ENCODE measurements around the gene MAPT.

Gene MAPT

DNA sequence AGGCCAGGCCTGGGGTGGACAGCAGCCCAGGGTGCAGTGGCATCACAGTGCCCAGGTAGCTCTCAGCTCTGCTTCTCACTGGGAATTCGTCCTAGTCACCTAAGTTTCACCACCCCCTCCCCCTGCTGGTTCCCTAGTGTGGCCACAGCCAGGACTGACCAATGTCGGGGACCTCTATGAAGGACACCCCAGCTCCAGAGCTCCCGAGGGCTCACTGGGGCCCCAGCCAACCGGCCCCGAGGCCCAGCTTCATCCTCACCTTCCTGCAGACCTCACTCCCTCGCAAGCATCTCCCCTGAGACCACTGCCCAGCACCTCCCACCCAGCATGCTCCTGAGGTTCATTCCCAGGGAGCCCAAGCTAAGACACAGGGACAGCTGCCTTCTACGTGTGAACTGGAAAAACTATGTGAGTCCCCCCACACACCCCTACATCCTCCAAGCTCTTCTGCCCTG lies 44.8 kb upstream of the MAPT start:
- Histone ChIP-seq H3K9me3 (ENCODE audit: control insufficient read depth in 5 of 5, low read length in 5 of 5) (no peaks in the 10 kb centered on the region), H3K36me3 (ENCODE audit: control insufficient read depth in 5 of 5, insufficient read depth in 5 of 5, low read length in 5 of 5) (no peaks in the 10 kb centered on the region), H3K27me3 (ENCODE audit: control insufficient read depth in 5 of 5, insufficient read depth in 4 of 5, low read length in 5 of 5) (peaks cover 2 to 23% (median 21%) of the 10 kb centered on the region in 5 donors), H3K4me3 (ENCODE audit: low read depth in 1 of 5, low read length in 5 of 5) (no peak overlapping the region), H3K4me1 (ENCODE audit: control insufficient read depth in 5 of 5, insufficient read depth in 5 of 5, low read length in 5 of 5) (peaks cover 0 to 8% (median 3%) of the 10 kb centered on the region in 5 donors), H3K27ac (ENCODE audit: low read depth, low read length) (no peak overlapping the region), H3K9ac (ENCODE audit: low read length in 5 of 5) (no peak overlapping the region)

DNA sequence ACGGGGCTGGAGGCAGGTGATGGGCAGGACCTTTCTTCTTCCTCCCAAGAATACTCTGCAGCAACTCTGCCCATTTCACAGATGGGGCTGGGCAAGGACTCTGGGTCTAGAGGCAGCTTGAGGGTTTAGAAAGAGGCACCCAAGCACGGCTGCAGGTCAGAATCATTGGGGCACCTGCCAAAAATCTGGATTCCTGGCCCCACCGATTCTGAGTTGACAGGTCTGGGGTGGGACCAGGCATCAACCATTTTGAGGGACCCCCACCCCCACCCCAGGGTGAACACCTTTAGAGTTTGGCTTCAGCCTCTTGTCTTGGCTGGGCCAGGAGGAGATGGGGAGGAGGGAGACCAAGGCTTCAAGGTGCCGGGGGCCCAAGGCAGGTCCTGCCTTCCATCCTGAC lies 44.3 kb upstream of the MAPT start:
- no peaks in the 10 kb centered on the region for H3K36me3 ChIP-seq (ENCODE audit: control insufficient read depth in 5 of 5, insufficient read depth in 5 of 5, low read length in 5 of 5)
- no peak overlapping the region for H3K27ac ChIP-seq (ENCODE audit: low read depth, low read length)
- H3K4me3 ChIP-seq (ENCODE audit: low read depth in 1 of 5, low read length in 5 of 5) = no peak overlapping the region
- H3K27me3 ChIP-seq (ENCODE audit: control insufficient read depth in 5 of 5, insufficient read depth in 4 of 5, low read length in 5 of 5) = peaks cover 2 to 23% (median 21%) of the 10 kb centered on the region in 5 donors
- peaks cover 0 to 8% (median 3%) of the 10 kb centered on the region in 5 donors for H3K4me1 ChIP-seq (ENCODE audit: control insufficient read depth in 5 of 5, insufficient read depth in 5 of 5, low read length in 5 of 5)
- peaks cover 0 to 1% (median 0%) of the 10 kb centered on the region in 5 donors for H3K9me3 ChIP-seq (ENCODE audit: control insufficient read depth in 5 of 5, low read length in 5 of 5)
- H3K9ac ChIP-seq (ENCODE audit: low read length in 5 of 5) = no peak overlapping the region

DNA sequence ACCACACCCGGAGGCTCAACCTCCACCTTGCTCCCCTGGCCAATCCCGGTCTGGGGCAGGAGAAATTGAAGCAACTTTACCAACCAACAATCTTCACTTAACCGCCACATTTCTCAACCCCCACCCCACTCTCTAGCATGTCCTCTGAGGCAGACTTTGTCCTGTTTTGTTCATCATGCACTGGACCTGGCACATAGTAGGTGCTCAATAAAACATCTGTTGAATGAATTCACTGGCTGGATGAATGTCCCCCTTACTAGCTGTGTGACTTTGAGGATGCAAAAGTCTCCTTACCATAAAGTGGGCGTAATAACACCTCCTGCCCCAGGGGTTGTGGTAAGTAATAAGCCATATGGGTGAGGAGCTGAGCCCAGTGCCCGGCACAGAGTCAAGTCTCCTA lies 43.9 kb upstream of the MAPT start:
- peaks cover 0 to 8% (median 3%) of the 10 kb centered on the region in 5 donors for H3K4me1 ChIP-seq (ENCODE audit: control insufficient read depth in 5 of 5, insufficient read depth in 5 of 5, low read length in 5 of 5)
- H3K27me3 ChIP-seq (ENCODE audit: control insufficient read depth in 5 of 5, insufficient read depth in 4 of 5, low read length in 5 of 5) = peaks cover 2 to 21% (median 19%) of the 10 kb centered on the region in 5 donors
- H3K4me3 ChIP-seq (ENCODE audit: low read depth in 1 of 5, low read length in 5 of 5) = no peak overlapping the region
- H3K36me3 ChIP-seq (ENCODE audit: control insufficient read depth in 5 of 5, insufficient read depth in 5 of 5, low read length in 5 of 5) = no peaks in the 10 kb centered on the region
- H3K9ac ChIP-seq (ENCODE audit: low read length in 5 of 5) = no peak overlapping the region
- H3K27ac ChIP-seq (ENCODE audit: low read depth, low read length) = no peak overlapping the region
- H3K9me3 ChIP-seq (ENCODE audit: control insufficient read depth in 5 of 5, low read length in 5 of 5) = peaks cover 0 to 5% (median 0%) of the 10 kb centered on the region in 5 donors

DNA sequence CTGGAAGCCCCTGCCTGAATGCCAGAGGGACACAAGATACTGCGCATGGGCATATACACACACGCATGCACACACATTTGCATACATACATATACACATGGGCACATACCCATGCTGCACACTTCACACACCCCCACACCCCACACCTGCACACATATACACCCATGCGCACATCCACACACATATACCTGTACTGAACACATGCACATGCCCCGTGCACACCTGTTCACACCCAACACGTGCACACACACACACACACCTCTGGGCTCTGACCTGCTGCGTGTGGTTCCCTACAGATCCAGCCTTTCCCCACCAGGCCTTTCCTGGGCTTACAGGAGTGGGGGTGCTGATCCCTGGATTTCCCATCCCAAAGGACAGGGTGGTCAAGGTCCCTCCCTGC lies 43.3 kb upstream of the MAPT start:
- Histone ChIP-seq H3K36me3 (ENCODE audit: control insufficient read depth in 5 of 5, insufficient read depth in 5 of 5, low read length in 5 of 5) (no peaks in the 10 kb centered on the region), H3K27me3 (ENCODE audit: control insufficient read depth in 5 of 5, insufficient read depth in 4 of 5, low read length in 5 of 5) (peaks cover 2 to 21% (median 15%) of the 10 kb centered on the region in 5 donors), H3K4me1 (ENCODE audit: control insufficient read depth in 5 of 5, insufficient read depth in 5 of 5, low read length in 5 of 5) (peaks cover 0 to 8% (median 3%) of the 10 kb centered on the region in 5 donors), H3K4me3 (ENCODE audit: low read depth in 1 of 5, low read length in 5 of 5) (no peak overlapping the region), H3K9ac (ENCODE audit: low read length in 5 of 5) (no peak overlapping the region), H3K27ac (ENCODE audit: low read depth, low read length) (no peak overlapping the region), H3K9me3 (ENCODE audit: control insufficient read depth in 5 of 5, low read length in 5 of 5) (peaks cover 0 to 5% (median 0%) of the 10 kb centered on the region in 5 donors)

DNA sequence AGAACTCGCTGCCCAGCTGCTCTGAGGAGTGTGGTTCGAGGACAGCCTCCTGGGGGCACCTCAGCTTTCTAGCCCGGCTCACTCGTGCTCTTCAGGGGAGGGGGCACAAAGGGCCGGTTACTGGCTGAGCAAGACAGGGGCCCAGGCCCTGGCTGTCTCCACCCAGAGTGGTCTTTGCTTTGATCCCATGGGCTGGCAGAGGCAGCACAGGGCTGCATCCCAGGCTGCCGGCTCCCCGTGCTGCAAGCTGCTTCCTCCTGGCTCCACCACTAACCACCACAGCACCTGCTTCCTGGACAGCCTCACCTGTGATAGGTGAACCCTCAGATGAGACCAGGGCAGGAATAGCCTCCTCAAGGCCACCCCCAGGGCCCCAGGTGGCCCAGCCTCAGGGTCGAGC lies 42.9 kb upstream of the MAPT start:
- no peak overlapping the region for H3K9ac ChIP-seq (ENCODE audit: low read length in 5 of 5)
- H3K27ac ChIP-seq (ENCODE audit: low read depth, low read length) = no peak overlapping the region
- peaks cover 0 to 8% (median 3%) of the 10 kb centered on the region in 5 donors for H3K4me1 ChIP-seq (ENCODE audit: control insufficient read depth in 5 of 5, insufficient read depth in 5 of 5, low read length in 5 of 5)
- H3K4me3 ChIP-seq (ENCODE audit: low read depth in 1 of 5, low read length in 5 of 5) = no peak overlapping the region
- no peaks in the 10 kb centered on the region for H3K36me3 ChIP-seq (ENCODE audit: control insufficient read depth in 5 of 5, insufficient read depth in 5 of 5, low read length in 5 of 5)
- peaks cover 0 to 5% (median 0%) of the 10 kb centered on the region in 5 donors for H3K9me3 ChIP-seq (ENCODE audit: control insufficient read depth in 5 of 5, low read length in 5 of 5)
- H3K27me3 ChIP-seq (ENCODE audit: control insufficient read depth in 5 of 5, insufficient read depth in 4 of 5, low read length in 5 of 5) = peaks cover 0 to 17% (median 15%) of the 10 kb centered on the region in 5 donors

DNA sequence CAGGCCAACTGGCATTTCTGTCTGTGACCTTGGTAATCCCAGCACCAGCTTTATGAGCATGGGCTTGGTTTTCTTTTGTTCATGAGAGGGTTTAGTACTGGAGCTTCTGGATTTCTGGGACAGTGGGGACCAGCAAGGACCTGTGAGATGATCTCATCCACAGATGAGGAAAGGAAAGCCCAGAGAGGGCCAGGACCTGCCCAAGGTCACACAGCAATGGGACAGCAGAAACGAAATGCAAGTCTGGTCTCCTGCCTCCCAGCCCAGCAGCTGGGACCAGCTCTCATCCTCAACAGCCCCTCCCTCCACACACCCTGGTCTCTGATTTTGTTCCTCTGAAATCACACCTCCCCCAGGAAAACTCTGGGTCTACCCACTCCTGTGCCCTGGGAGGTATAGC lies 42.5 kb upstream of the MAPT start:
- no peaks in the 10 kb centered on the region for H3K36me3 ChIP-seq (ENCODE audit: control insufficient read depth in 5 of 5, insufficient read depth in 5 of 5, low read length in 5 of 5)
- peaks cover 0 to 17% (median 15%) of the 10 kb centered on the region in 5 donors for H3K27me3 ChIP-seq (ENCODE audit: control insufficient read depth in 5 of 5, insufficient read depth in 4 of 5, low read length in 5 of 5)
- H3K4me1 ChIP-seq (ENCODE audit: control insufficient read depth in 5 of 5, insufficient read depth in 5 of 5, low read length in 5 of 5) = peaks cover 0 to 8% (median 3%) of the 10 kb centered on the region in 5 donors
- H3K4me3 ChIP-seq (ENCODE audit: low read depth in 1 of 5, low read length in 5 of 5) = no peak overlapping the region
- no peak overlapping the region for H3K9ac ChIP-seq (ENCODE audit: low read length in 5 of 5)
- H3K27ac ChIP-seq (ENCODE audit: low read depth, low read length) = no peak overlapping the region
- H3K9me3 ChIP-seq (ENCODE audit: control insufficient read depth in 5 of 5, low read length in 5 of 5) = peaks cover 0 to 5% (median 0%) of the 10 kb centered on the region in 5 donors

DNA sequence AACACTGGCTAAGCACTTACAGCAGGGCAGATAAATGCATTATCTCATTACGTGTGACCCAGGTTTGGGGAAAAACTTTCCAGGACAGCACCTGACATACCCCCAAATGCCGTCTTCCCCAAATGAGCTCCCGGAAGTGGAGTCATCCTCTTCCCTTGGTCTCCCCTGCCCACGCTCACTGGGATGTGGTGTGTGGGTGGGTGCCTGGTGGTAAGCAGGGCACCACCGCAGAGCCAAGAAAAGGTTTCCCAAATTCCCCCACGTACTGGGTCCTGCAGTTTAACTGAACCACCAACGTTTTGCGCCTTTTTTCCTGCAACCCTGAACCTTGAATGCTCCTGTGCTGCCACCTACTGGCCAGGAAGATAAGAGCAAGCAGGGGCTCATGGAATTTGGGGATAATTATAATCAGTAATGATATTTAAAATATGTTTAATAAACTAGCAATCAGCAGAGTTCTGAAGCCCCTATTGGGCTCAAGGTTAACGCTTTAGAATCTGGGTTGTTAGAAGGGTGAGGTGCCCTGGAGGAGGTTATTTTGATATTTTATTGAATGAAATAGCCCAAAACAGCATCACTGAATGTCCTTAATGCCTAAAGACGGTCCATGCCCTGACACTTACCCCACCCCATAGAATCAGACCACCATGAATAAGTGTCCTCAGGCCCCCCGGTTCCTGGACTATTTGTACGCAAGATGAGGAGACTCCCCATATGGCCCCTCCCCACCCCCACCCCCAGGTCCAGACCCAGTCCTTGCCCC lies 41.6 kb upstream of the MAPT start:
- H3K4me3 ChIP-seq (ENCODE audit: low read depth in 1 of 5, low read length in 5 of 5) = no peak overlapping the region
- peaks cover 0 to 5% (median 0%) of the 10 kb centered on the region in 5 donors for H3K9me3 ChIP-seq (ENCODE audit: control insufficient read depth in 5 of 5, low read length in 5 of 5)
- no peak overlapping the region for H3K27ac ChIP-seq (ENCODE audit: low read depth, low read length)
- peaks cover 0 to 17% (median 15%) of the 10 kb centered on the region in 5 donors for H3K27me3 ChIP-seq (ENCODE audit: control insufficient read depth in 5 of 5, insufficient read depth in 4 of 5, low read length in 5 of 5)
- H3K9ac ChIP-seq (ENCODE audit: low read length in 5 of 5) = no peak overlapping the region
- H3K36me3 ChIP-seq (ENCODE audit: control insufficient read depth in 5 of 5, insufficient read depth in 5 of 5, low read length in 5 of 5) = no peaks in the 10 kb centered on the region
- H3K4me1 ChIP-seq (ENCODE audit: control insufficient read depth in 5 of 5, insufficient read depth in 5 of 5, low read length in 5 of 5) = peaks cover 0 to 8% (median 3%) of the 10 kb centered on the region in 5 donors

DNA sequence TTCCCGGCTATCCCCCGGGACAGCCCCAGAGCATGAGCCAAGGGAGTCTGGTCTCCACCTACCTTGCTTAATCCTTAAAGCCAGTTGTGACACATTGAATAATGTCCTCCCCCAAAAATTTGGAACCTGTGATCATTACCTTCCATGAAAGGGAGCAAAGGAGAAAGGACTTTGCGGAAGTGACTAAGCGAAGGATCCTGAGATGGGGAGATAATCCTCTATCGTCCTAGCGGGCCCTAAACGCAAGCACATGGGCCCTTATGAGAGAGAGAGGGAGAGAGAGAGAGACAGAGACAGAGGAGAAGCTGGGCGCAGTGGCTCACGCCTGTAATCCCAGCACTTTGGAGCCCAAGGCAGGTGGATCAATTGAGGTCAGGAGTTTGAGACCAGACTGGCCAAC lies 40.1 kb upstream of the MAPT start:
- Histone ChIP-seq H3K36me3 (ENCODE audit: control insufficient read depth in 5 of 5, insufficient read depth in 5 of 5, low read length in 5 of 5) (no peaks in the 10 kb centered on the region), H3K9me3 (ENCODE audit: control insufficient read depth in 5 of 5, low read length in 5 of 5) (peaks cover 0 to 5% (median 0%) of the 10 kb centered on the region in 5 donors), H3K27ac (ENCODE audit: low read depth, low read length) (no peak overlapping the region), H3K27me3 (ENCODE audit: control insufficient read depth in 5 of 5, insufficient read depth in 4 of 5, low read length in 5 of 5) (peaks cover 0 to 17% (median 15%) of the 10 kb centered on the region in 5 donors), H3K4me3 (ENCODE audit: low read depth in 1 of 5, low read length in 5 of 5) (no peak overlapping the region), H3K4me1 (ENCODE audit: control insufficient read depth in 5 of 5, insufficient read depth in 5 of 5, low read length in 5 of 5) (peaks cover 0 to 9% (median 8%) of the 10 kb centered on the region in 5 donors), H3K9ac (ENCODE audit: low read length in 5 of 5) (no peak overlapping the region)

DNA sequence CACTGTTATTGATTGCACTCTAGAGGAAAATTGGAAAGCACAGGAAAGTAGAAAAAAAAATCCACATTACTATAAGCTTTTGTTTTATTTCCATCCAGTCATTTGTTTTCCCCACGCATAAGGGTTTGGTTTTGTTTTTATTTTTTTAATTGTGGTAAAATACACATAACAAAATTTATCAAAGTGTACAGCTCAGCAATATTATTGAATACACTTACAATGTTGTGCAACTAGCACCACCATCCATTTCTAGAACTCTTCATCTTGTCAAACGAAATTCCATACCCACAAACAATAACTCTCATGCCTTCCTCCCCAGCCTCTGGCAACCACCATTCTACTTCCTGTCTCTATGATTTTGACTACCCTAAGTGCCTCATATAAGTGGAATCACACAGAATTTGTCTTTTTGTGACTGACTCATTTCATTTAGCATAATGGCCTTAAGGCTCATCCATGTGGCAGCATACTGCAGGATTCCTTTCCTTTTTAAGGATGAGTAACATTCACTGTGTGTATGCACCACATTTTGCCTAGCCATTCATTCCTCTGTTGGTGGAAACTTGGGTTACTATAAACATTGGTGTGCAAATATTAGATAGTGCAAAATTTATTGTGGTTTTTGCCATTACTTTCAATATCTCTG lies 38.5 kb upstream of the MAPT start:
- Histone ChIP-seq H3K9me3 (ENCODE audit: control insufficient read depth in 5 of 5, low read length in 5 of 5) (peaks cover 0 to 5% (median 0%) of the 10 kb centered on the region in 5 donors), H3K9ac (ENCODE audit: low read length in 5 of 5) (no peak overlapping the region), H3K4me3 (ENCODE audit: low read depth in 1 of 5, low read length in 5 of 5) (no peak overlapping the region), H3K36me3 (ENCODE audit: control insufficient read depth in 5 of 5, insufficient read depth in 5 of 5, low read length in 5 of 5) (no peaks in the 10 kb centered on the region), H3K4me1 (ENCODE audit: control insufficient read depth in 5 of 5, insufficient read depth in 5 of 5, low read length in 5 of 5) (peaks cover 0 to 9% (median 8%) of the 10 kb centered on the region in 5 donors), H3K27me3 (ENCODE audit: control insufficient read depth in 5 of 5, insufficient read depth in 4 of 5, low read length in 5 of 5) (peaks cover 0 to 21% (median 16%) of the 10 kb centered on the region in 5 donors), H3K27ac (ENCODE audit: low read depth, low read length) (no peak overlapping the region)

All from subcutaneous abdominal adipose tissue (tissue), 5 donors.